GM19455 (cell line): ENCODE data around the gene SLC25A43.
A peak's percentile ranks its signal among the peaks of the same experiment; 100 is the strongest.
"Not testable (repeated sequence)": the region's sequence is repeated elsewhere in the genome, so short reads cannot be mapped to it uniquely, and the experiment has no call there.

Experiments
- ATAC-seq: cut with Tn5 transposase; IDR thresholded peaks from one replicate; pipeline ENCODE4 v1.9.1; 2021; ENCODE audit not compliant: unreplicated experiment

SLC25A43 gene

GRCh38 chrX:119406776-119407175, 7.6 kb downstream of the SLC25A43 start:
- ATAC-seq: no peak

DNA sequence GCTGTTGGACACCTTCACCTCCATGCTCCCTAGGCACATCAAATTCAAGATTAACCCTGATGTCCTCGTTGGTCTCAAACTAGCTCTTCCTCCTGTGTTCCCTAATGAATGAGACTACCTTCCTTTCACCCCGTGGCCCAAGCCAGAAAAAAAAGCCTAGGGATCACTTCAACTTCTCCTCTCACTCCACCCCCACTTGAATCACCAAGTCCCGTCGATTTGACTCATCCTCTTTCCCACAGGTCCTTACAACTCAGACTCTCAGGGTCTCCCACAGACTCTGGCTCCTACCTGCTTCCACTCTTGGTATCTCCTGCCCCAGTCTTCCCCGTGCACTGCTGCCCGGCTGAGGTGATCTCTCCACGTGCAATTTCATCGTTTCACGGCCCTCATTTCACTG, 8.5 kb downstream of the SLC25A43 start:
- no peak for ATAC-seq

- no peak for ATAC-seq
These were observed 11.1 kb downstream of the SLC25A43 start for GRCh38 chrX:119410027-119410819.

- ATAC-seq: no peak
These were observed 11.7 kb downstream of the SLC25A43 start for GRCh38 chrX:119410854-119411253.

- ATAC-seq: no peak
These were observed 12.8 kb downstream of the SLC25A43 start for GRCh38 chrX:119411959-119412358.

DNA sequence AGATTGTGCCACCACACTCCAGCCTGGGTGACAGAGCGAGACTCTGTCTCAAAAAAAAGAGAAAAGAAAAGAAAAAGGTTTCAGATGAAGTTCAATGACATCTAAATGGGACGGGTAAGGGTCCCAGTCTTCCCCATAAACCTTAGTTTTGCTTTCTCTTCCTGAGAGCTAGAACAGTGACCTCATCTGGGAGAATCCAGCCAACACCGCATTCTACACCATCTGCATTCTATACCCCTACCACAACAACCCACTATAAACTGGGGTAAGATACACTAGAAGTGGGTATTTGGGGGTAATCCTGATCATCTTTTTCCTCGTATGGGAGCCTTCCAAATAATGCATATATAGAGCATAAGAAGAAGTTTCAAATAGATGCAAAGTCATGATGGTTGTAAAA, 18.2 kb downstream of the SLC25A43 start:
- ATAC-seq: no peak

GRCh38 chrX:119417842-119418241, 18.7 kb downstream of the SLC25A43 start:
- no peak for ATAC-seq

- no peak for ATAC-seq
These were observed 20.0 kb downstream of the SLC25A43 start for GRCh38 chrX:119419146-119419545.

GRCh38 chrX:119419898-119420297, 20.8 kb downstream of the SLC25A43 start:
- no peak for ATAC-seq

DNA sequence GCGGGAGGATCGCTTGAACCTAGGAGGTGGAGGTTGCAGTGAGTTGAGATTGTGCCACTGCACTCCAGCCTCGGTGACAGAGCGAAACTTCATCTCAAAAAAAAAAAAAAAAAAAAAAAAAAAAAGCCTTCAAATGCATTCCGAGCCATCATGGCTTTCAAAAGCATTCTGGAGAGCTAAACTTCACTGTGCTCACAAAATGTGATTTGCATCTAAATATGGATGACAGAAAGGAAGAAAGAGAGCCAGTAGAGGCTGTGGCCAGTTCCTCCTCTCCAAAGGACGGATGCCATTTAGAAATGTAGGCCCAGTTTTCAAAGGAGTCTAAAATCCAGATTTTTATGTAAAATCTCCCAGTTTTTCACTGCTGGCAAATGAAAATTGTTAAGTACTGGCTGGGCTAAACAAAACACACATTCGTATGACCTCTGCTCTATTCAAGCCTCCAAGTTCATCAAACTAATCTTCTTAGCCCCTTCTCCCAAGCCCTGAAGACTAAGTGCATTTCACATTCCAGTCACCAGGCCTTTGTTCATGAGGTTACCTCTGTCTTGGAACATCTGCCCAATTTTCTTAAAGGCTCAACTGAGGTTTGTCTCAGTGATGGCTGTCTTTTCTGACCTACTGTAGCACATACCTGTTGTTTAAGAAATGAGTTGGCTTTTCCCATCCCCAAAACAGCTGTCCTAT, 22.0 kb downstream of the SLC25A43 start:
- ATAC-seq: no peak

DNA sequence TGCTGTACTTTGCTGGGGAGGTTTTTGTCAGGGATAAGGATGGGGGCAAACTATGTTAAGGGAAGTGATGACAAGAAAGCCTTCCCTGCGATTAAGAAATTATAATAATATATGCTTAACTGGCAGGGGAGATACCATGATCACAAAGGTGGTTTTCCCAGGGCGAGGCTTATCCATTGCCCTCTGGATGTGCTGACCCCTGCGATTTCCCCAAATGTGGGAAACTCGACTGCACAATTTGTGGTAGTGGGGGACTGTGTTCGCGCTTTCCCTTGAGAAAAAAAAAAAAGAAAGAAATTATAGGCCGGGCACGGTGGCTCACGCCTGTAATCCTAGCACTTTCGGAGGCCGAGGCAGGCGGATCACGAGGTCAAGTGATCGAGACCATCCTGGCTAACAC, 24.5 kb downstream of the SLC25A43 start:
- no peak for ATAC-seq

DNA sequence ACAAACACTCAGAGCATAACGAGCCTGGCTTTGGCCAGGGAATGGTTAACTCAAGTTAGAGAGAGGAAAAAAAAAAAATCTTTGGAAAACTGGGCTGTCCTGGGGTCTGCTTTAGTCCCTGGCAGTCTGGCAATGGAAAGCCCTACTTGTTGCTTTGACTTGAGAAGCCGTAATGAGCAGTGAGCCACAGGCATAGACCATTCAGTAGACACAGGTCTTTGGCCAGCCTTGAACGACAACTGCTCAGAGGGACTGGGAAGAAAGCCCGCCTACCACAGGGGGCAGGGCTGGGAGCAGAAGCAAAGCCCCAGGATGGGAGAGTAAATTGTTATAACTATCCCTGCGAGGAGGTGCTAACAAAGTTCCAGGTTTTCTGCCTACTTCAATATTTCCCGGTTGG, 25.9 kb downstream of the SLC25A43 start:
- no peak for ATAC-seq

DNA sequence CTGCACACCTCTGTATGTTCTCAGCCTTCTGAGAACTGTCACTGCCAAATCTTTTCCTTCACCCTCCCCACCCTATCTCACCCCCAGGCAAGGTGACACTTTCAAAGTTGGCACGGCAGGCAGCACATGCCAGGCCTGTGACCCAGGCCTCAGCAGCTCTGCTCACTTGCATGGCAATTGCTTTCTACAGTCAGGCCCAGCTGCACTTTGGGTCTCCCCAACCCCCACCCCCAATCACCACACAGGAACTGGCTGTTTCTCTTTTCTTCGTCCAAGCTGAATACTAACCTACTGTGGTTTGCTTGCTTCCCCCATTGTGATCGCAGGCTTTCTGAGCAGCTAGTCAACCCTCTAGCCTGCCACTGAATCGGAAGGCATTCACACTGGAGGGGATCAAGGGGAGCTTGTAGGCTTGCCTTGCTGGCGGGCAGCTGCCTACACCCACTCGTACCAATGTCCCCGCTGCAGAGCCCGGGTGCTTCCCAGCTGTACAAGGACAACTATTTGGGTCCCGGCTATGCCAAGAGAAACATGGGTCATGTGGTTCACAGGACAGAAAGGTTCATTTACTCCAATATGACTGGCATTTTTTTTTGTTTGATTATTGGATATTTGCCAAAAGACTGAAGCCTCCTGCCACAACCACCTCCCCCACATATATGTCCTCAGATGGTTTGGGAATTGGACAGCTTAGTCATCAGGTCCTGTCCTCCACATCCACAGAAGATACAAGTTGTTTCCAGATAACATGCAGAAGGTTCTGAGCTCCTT, 28.1 kb downstream of the SLC25A43 start:
- peak; percentile 80 for ATAC-seq

GRCh38 chrX:119427795-119428185, 28.7 kb downstream of the SLC25A43 start:
- ATAC-seq: no peak

DNA sequence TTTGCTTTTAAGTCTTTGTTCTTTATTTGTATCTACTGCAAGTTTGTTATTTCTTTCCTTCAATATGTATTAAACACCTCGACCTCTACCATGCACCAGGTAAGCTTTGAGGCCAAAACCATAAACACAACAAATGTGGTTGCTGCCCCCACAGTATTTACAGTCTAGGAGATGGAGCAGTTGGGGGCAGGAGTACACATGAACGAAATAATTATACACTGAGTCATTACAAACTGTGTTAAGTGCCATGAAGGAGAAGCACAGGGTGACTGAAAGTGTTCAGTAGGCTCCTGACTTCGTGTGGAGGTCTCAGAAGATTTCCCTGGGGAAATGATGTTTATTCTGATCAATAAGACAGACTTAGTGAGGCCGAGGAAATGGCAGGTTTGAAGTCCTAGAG, 30.3 kb downstream of the SLC25A43 start:
- ATAC-seq: no peak

GRCh38 chrX:119441295-119441694, 42.2 kb downstream of the SLC25A43 start:
- ATAC-seq: not testable (repeated sequence)

DNA sequence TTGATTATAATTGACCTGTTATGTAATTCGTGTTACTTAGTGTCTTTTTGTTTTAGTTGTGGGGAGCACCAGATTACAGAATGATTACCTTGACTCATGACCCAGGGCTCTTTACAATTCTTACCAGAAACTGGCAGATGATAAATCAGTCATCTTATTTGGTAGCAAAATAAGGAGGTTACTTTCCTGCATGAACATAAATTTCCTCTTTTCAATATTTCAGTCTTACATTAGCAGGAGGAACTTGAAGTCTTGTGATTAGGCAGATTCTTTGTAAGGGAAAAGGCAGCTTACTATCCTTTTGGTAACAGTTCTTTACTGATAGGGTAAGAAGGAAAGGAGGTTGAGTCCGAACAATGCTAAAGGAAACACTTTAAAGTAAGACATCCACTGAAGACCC, 43.1 kb downstream of the SLC25A43 start:
- no peak for ATAC-seq

DNA sequence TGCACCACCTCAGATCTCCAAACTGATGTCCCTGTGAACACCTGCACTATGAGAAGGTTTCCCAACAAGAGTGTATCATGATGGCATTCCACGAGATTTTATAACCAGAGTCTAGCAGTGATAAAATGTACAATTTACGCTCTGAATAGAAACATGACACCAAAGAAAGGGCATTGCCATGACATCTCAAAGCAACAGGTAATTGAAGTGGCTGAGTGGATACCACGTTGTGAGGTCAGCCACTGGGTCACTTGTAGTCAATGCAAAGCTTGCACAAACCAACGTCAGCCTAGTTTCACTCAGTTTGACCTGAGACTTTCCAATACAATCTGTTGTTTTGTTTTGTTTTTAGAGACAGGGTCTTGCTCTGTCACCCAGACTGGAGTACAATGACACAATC, 54.1 kb downstream of the SLC25A43 start:
- no peak for ATAC-seq

- no peak for ATAC-seq
These were observed 56.1 kb downstream of the SLC25A43 start for GRCh38 chrX:119455264-119455663.

DNA sequence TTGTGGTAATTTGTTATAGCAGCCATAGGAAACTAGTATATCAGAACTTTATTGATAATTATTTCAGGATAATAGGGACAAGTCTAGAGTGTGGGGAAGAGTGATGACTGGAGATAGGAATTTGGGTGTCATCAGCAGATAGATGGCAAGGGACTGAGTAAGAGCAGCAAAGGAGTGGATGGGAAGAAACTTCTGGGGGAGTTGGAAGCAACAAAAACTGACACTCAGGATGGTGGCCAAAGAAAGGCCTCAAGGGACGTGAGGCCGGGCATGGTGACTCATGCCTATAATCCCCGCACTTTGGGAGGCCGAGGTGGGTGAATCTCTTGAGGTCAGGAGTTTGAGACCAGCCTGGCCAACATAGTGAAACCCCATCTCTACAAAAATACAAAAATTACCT, 60.0 kb downstream of the SLC25A43 start:
- ATAC-seq: no peak

DNA sequence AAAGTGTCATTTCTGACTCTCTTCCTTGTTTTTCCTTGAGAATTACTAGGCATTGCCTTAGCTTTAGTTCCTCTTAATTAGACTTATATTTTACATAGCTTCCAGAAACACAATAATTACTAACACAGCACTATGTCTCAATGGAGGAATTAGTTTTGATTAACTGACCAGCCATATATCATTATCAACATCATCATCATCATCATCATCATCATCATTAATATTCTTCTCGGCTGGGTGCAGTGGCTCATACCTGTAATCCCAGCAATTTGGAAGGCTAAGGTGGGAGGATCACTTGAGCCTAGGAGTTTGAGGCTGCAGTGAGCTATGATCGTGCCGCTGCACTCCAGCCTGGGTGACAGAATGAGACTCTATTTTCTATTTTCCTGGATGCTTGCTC, 66.4 kb downstream of the SLC25A43 start:
- ATAC-seq: no peak

DNA sequence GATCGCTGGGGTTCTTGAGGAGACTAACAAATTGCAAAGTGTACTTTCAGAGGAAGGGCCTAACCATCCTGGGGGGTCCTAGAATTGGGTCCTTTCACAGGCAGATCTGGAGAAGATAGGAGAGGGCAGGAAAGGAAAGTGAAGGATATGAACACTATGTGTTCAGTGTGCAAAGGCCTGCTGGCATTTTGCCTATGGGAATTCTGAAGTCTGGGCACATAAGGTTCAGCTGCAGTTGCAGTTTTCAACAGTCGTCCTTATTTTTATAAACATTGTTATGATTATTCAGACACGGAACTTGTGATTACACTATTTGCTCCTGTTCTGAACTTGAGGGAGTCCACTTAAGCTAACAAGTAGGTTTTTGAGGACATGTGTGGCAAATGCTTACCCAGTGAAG, 67.8 kb downstream of the SLC25A43 start:
- no peak for ATAC-seq
